Spleen (tissue), 7 donors: ENCODE results near the gene ZEB1.

Experiments
- CTCF ChIP-seq, 11 experiments: fragments of 200-600 bp in 7 of 11; fragments of 450-650 bp in 4 of 11; sonication (generic) in 4 of 11; IDR thresholded peaks in 8 of 11; conservative IDR thresholded peaks in 3 of 11; 1 replicate in 7 of 11; 2 replicates in 4 of 11; pipeline versions ENCODE4 v1.4.0 to v1.8.0; 2016 to 2021; ENCODE audit warnings: antibody characterized with exemption in 11 of 11, inconsistent platforms in 4 of 11, mild to moderate bottlenecking in 1 of 11
- POLR2A ChIP-seq, 3 donors: fragments of 450-650 bp; IDR thresholded peaks; one replicate each; pipeline ENCODE4 v1.5.1; 2017; ENCODE audit warnings: antibody characterized with exemption in 3 of 3, mild to moderate bottlenecking in 1 of 3
- donor health status: DM: no; HTN: no; CAD: no; lungs with moderate emphysema.
- donor health status: DM: no; HTN: no; CAD: no.
- donor health status: DM: no; HTN: no; CAD: no.

GRCh38 chr10:31321396-31321941 is 2.5 kb downstream of the ZEB1 start:
- no peak for TF ChIP-seq CTCF (IDR thresholded peaks at IDR 0.05 in 8 of 11, conservative IDR thresholded peaks at IDR 0.05 in 3 of 11)
- no peak for TF ChIP-seq POLR2A (IDR thresholded peaks at IDR 0.05)
